Ishikawa (cell line): ENCODE measurements around the gene PPP4R4.

ENCODE experiments used
- NFIC ChIP-seq: IDR thresholded peaks from 2 replicates; pipeline ENCODE4 v1.6.1; 2012
- TCF12 ChIP-seq: IDR thresholded peaks from 2 replicates; pipeline ENCODE4 v1.6.1; 2012; ENCODE audit warnings: low read depth
- TEAD4 ChIP-seq: IDR thresholded peaks from 2 replicates; pipeline ENCODE4 v1.6.1; 2012
- YY1 ChIP-seq: IDR thresholded peaks from 2 replicates; pipeline ENCODE4 v1.6.1; 2012; ENCODE audit warnings: low read depth

DNA sequence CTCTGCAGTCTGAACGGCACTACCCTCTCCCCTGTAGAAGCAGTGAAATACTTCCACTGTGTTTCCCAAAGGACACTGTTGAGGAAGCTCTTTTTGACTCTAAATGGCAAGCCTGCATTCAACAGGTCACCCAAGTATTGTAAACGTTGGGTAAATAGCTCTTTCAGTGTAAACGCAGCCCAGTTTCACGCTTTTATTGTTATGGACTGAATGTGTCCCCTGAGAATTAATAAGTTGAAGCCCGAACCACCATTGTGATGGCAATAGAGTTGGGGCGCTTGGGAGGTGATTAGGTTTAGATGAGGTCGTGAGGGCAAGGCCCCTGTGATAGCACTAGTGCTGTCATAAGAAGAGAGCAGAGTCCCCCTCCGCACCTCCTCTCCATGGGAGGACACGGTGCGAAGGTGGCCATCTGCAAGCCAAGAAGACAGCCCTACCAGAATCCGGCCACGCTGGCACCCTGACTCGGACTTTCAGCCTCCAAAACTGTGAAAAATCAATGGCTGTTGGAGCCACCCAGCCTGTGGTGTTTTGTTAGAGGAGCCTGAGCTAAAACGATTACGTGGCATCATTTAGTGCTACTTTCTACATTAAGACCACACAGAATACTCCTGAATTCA lies 117.9 kb downstream of the PPP4R4 start:
- TF ChIP-seq YY1 (no peak), NFIC (no peak), TEAD4 (no peak), TCF12 (no peak)
